ENCODE data around the gene CNTNAP2. TPM values are rescaled to one million over a fixed set of nuclear protein-coding genes. Genes with fewer than 3 reads are reported as not detected.

CNTNAP2 gene
- total and polyA plus RNA-seq, 9 of the 15 experiments (the other 6 are each of a cell fraction or from before 2014, with no cell fraction given), result 0.04 to 0.62 (median 0.09) TPM; not detected in 4

GRCh38 chr7:148334441-148334956 lies 2217.9 kb downstream of the CNTNAP2 start:
- in situ Hi-C loops (cut with MboI), result no loop called here
- H3K79me2 ChIP-seq (ENCODE audit: control insufficient read depth, insufficient read depth, low read length), result no peaks in the 10 kb centered on the region
- CTCF ChIA-PET (ENCODE audit: low intra/inter-chr PET ratio), result no interaction called here
- FAIRE-seq (no peak), ATAC-seq (no peak), DNase-seq (ENCODE audit: extremely low read depth in 1 of 4, low spot score in 3 of 4) (no peak)
- peaks cover 0 to 4% of the 10 kb centered on the region in 2 experiments; a peak in 1 of 5 replicates for H3K4me1 ChIP-seq (replicated peaks in 1 of 2; ENCODE audit: control insufficient read depth in 2 of 2, insufficient read depth in 2 of 2, low read length in 2 of 2)
- no peaks in the 10 kb centered on the region for H3K36me3 ChIP-seq (ENCODE audit: control insufficient read depth, insufficient read depth, low read length)
- H3K4me3 ChIP-seq, result no peak overlapping the region
- no peaks in the 10 kb centered on the region for H3K9me1 ChIP-seq (ENCODE audit: control insufficient read depth, insufficient read depth, low read length)
- H3K4me2 ChIP-seq (ENCODE audit: insufficient read depth, low read length), result no peak overlapping the region
- H3K27me3 ChIP-seq (ENCODE audit: control insufficient read depth in 2 of 2, insufficient read depth in 2 of 2, low read length in 2 of 2), result peaks cover 12 to 51% of the 10 kb centered on the region in 2 experiments
- H3K27ac ChIP-seq (ENCODE audit: extremely low read depth, low read depth, low read length), result no peak overlapping the region
- BruUV-seq (replicated peaks), result no TSS peak
- intact Hi-C loops (cut with micrococcal nuclease), result no loop called here
- WGBS (ENCODE audit: insufficient coverage, low coverage, missing lambda C conversion rate), result 0% methylated on average over 1 of the region's 1 CpG
- H3K9me3 ChIP-seq (replicated peaks; ENCODE audit: control insufficient read depth, insufficient read depth, low read depth, low read length), result peaks cover 2% of the 10 kb centered on the region; the same call in 1 of the 2 replicates
- no peak overlapping the region for H2AFZ ChIP-seq (ENCODE audit: low read depth, low read length)
- no peak overlapping the region for H3K9ac ChIP-seq (ENCODE audit: insufficient read depth in 1 of 2, low read depth in 2 of 2, low read length in 2 of 2)
- POLR2A ChIA-PET, result interaction anchor here (0.6 kb wide), 1 partner anchor 38 kb away, joined by 4 read pairs; no protein-coding TSS in a partner anchor
- H4K20me1 ChIP-seq (replicated peaks; ENCODE audit: control insufficient read depth, insufficient read depth, low read length), result no peaks in the 10 kb centered on the region
- TF ChIP-seq MTA2 (IDR thresholded peaks at IDR 0.05; ENCODE audit: low read depth), result no peak
- no peak for TF ChIP-seq NFE2 (IDR thresholded peaks at IDR 0.05; ENCODE audit: low read depth)
- TF ChIP-seq RERE (CRISPR knock-in tag; IDR thresholded peaks at IDR 0.05; ENCODE audit: borderline replicate concordance), result no peak
- TF ChIP-seq TAF1 (IDR thresholded peaks at IDR 0.05; ENCODE audit: control insufficient read depth, extremely low read depth, insufficient read depth, low read length, severe bottlenecking), result no peak
- TF ChIP-seq RBM14 (IDR thresholded peaks at IDR 0.05; ENCODE audit: borderline replicate concordance, insufficient read depth, low read depth, low read length), result no peak
- TF ChIP-seq RBM22 (IDR thresholded peaks at IDR 0.05; ENCODE audit: low read depth, low read length, poor library complexity, severe bottlenecking), result no peak
- no peak for TF ChIP-seq FOXJ3 (CRISPR knock-in tag; IDR thresholded peaks at IDR 0.05)
- TF ChIP-seq PPARD (CRISPR knock-in tag; IDR thresholded peaks at IDR 0.05), result no peak
- TF ChIP-seq ESRRB (CRISPR knock-in tag; IDR thresholded peaks at IDR 0.05; ENCODE audit: borderline replicate concordance), result no peak
- no peak for TF ChIP-seq HSF4 (CRISPR knock-in tag; IDR thresholded peaks at IDR 0.05; ENCODE audit: borderline replicate concordance)
- no peak for TF ChIP-seq ZNF395 (CRISPR knock-in tag; IDR thresholded peaks at IDR 0.05)
- no peak for TF ChIP-seq POLR3G (IDR thresholded peaks at IDR 0.05; ENCODE audit: extremely low read depth, insufficient read length, insufficient replicate concordance)
- TF ChIP-seq SMARCB1 (IDR thresholded peaks at IDR 0.05; ENCODE audit: insufficient read length, low read depth), result no peak
